RWPE2 (cell line): ENCODE measurements around the gene SCN5A.
A peak's percentile ranks its signal among the peaks of the same experiment; 100 is the strongest.

Experiments
- ATAC-seq: fragments of 200-7000 bp; cut with Tn5 transposase; 3 replicates; pipeline ENCODE4 v1.9.1; 2021; ENCODE audit warnings: low read depth
- DNase-seq: peaks from one replicate; pipeline ENCODE4 v3.0.0-alpha.2; 2020; ENCODE audit warnings: low spot score
- H3K27ac ChIP-seq: fragments of 450-650 bp; 2 replicates; pipeline ENCODE4 v1.5.1; 2017; ENCODE audit warnings: mild to moderate bottlenecking; ENCODE audit not compliant: poor library complexity, severe bottlenecking
- H3K27me3 ChIP-seq: fragments of 250-450 bp; sonication (Bioruptor Pico); 2 replicates; pipeline ENCODE4 v1.5.1; 2021; ENCODE audit warnings: mild to moderate bottlenecking, moderate library complexity; ENCODE audit not compliant: insufficient read depth, poor library complexity, severe bottlenecking
- H3K36me3 ChIP-seq: fragments of 250-450 bp; sonication (Bioruptor Pico); 2 replicates; pipeline ENCODE4 v1.5.1; 2020; ENCODE audit warnings: low read depth, mild to moderate bottlenecking, moderate library complexity
- H3K4me1 ChIP-seq: fragments of 250-450 bp; sonication (Bioruptor Pico); 2 replicates; pipeline ENCODE4 v1.5.1; 2021; ENCODE audit warnings: mild to moderate bottlenecking, moderate library complexity; ENCODE audit not compliant: insufficient read depth, poor library complexity, severe bottlenecking
- H3K4me3 ChIP-seq: fragments of 250-450 bp; sonication (Bioruptor Pico); 2 replicates; pipeline ENCODE4 v1.5.1; 2021; ENCODE audit warnings: mild to moderate bottlenecking, moderate library complexity; ENCODE audit not compliant: severe bottlenecking
- H3K9me3 ChIP-seq: fragments of 250-450 bp; sonication (Bioruptor Pico); 2 replicates; pipeline ENCODE4 v1.5.1; 2021; ENCODE audit warnings: mild to moderate bottlenecking, moderate library complexity; ENCODE audit not compliant: severe bottlenecking
- TF ChIP-seq, protein P1 (sequence below): fragments of 450-650 bp; IDR thresholded peaks from one replicate; pipeline ENCODE4 v1.5.1; 2017; ENCODE audit warnings: mild to moderate bottlenecking, moderate library complexity; ENCODE audit not compliant: poor library complexity, severe bottlenecking

The SCN5A gene

DNA sequence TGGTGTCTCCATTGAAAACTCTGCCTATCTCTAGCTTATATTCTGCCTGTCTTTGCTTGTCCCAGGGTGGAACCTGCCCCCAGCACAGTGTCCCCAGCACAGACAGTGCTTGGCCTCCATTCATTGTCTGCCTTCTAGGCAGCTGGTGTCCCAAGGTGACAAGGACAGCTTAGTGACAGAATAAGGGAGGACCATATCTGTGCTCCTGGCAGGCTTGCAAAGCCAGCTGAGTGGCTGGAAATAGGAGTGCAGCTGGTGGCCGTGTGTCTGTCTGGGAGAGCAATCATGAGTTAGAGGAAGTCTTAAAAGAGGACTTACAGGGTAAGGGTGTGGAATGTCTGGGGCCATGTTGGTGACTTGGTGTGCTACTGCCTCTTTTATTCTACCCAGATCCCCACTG is 33.4 kb downstream of the SCN5A start:
- DNase-seq = peak; percentile 4
- no peak for ATAC-seq
- no peaks in the 10 kb centered on the region for H3K27me3 ChIP-seq
- H3K9me3 ChIP-seq = no peaks in the 10 kb centered on the region
- no peak overlapping the region for H3K27ac ChIP-seq
- no peaks in the 10 kb centered on the region for H3K36me3 ChIP-seq
- no peak overlapping the region for H3K4me3 ChIP-seq
- H3K4me1 ChIP-seq = no peaks in the 10 kb centered on the region
- TF ChIP-seq, protein P1, sequence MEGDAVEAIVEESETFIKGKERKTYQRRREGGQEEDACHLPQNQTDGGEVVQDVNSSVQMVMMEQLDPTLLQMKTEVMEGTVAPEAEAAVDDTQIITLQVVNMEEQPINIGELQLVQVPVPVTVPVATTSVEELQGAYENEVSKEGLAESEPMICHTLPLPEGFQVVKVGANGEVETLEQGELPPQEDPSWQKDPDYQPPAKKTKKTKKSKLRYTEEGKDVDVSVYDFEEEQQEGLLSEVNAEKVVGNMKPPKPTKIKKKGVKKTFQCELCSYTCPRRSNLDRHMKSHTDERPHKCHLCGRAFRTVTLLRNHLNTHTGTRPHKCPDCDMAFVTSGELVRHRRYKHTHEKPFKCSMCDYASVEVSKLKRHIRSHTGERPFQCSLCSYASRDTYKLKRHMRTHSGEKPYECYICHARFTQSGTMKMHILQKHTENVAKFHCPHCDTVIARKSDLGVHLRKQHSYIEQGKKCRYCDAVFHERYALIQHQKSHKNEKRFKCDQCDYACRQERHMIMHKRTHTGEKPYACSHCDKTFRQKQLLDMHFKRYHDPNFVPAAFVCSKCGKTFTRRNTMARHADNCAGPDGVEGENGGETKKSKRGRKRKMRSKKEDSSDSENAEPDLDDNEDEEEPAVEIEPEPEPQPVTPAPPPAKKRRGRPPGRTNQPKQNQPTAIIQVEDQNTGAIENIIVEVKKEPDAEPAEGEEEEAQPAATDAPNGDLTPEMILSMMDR = no peak

DNA sequence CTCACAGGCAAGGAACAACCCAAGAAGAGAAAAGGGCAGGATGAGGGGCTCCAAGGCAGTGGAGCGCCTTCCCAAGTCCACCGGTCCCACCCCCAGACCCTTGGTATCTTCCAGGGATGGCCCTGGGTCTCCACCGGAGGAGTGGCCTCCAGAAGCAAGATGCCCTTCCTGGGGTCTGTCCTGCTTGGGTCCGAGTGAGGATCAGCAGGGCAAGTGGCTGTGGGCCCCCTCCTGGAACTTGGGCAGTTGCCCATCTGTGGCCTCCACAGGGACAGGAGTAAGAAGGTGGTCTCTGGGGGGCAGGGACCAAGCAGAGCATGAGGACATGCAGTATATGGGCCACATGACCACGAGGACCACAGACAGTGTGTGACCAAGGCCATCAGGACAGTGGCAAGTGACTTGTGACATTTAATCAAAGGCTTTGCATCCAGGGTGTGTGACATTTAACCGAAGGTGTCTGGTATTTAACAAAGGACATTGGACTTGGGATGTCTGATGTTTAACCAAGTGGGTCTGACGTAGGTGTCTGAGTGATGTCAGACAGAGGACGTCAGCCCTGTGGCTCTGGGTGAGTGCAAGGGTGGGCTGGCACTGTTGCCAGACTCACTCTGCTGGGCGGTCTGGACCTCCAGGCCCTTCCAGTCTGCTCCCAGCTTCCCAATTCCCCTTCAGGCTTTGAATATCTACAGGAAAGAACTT is 34.7 kb downstream of the SCN5A start:
- Histone ChIP-seq H3K9me3 (no peaks in the 10 kb centered on the region), H3K27me3 (no peaks in the 10 kb centered on the region), H3K27ac (no peak overlapping the region), H3K36me3 (no peaks in the 10 kb centered on the region), H3K4me1 (no peaks in the 10 kb centered on the region), H3K4me3 (no peak overlapping the region)
- TF ChIP-seq, protein P1 = no peak
- ATAC-seq (no peak), DNase-seq (peak; percentile 28)

DNA sequence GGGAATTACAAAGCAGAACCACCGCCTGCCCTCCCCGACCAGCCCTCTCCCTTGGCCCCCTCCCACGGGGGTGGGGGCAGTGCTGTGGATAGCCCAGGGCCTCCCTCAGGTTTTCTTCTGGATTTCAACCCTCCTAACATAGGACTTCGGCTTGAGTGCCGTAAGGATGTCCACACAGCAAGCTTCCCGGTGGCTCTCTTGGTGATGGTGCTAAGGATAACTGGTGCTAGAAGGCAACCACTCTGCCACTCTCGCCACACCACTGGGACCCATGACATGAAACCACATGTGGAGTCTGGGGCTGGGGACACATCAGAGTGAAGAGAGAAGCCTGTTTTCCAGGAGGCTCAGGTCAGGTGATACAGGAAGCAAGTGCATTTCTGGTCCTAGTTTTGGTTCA is 35.4 kb downstream of the SCN5A start:
- Histone ChIP-seq H3K4me3 (no peak overlapping the region), H3K27me3 (no peaks in the 10 kb centered on the region), H3K9me3 (no peaks in the 10 kb centered on the region), H3K36me3 (no peaks in the 10 kb centered on the region), H3K4me1 (no peaks in the 10 kb centered on the region), H3K27ac (no peak overlapping the region)
- peak; percentile 11 for DNase-seq
- TF ChIP-seq, protein P1 = no peak
- no peak for ATAC-seq

DNA sequence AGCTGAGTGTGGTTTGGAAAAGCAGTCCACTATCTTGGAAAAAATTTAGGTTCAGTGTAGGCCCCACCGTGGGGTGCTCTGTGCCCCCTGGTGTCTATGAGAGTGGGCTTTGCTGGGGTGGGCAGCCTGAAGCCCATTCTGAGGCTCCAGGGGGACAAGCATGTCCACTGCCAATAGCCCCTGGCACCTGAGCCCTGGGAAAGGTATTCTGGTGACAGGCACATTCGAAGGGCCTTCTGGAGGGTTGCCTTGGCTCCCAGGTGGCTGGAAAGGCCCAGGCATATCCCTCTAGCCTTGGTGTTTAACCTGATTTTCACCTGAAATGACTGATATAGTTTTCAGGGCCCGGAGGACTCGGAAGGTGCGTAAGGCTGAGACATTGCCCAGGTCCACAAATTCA is 36.1 kb downstream of the SCN5A start:
- Histone ChIP-seq H3K27me3 (no peaks in the 10 kb centered on the region), H3K27ac (no peak overlapping the region), H3K9me3 (no peaks in the 10 kb centered on the region), H3K36me3 (no peaks in the 10 kb centered on the region), H3K4me3 (no peak overlapping the region), H3K4me1 (no peaks in the 10 kb centered on the region)
- DNase-seq = no peak
- TF ChIP-seq, protein P1 = no peak
- no peak for ATAC-seq

DNA sequence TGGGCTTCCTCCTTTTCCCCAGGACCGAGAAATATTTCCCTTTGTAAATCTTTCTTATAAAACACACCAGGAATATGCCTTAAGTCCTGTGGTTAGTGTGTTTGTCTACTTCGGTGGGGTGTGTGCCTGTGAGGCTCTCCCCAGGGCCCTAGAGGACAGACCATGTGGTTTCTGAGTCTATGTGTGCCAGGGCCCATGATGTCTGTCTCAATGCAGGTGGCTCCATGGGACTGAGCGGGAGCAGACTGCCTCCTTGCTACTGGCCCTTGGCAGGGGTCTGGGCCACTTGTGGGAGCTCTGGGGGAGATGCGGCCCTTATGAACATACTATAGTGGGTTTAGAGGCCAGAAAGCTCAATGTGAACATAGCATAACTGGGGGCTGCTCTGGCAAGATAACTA is 37.6 kb downstream of the SCN5A start:
- Histone ChIP-seq H3K4me3 (no peak overlapping the region), H3K4me1 (no peaks in the 10 kb centered on the region), H3K36me3 (no peaks in the 10 kb centered on the region), H3K9me3 (no peaks in the 10 kb centered on the region), H3K27ac (no peak overlapping the region), H3K27me3 (no peaks in the 10 kb centered on the region)
- TF ChIP-seq, protein P1 = no peak
- ATAC-seq (no peak), DNase-seq (no peak)
